Heart left ventricle (tissue), 13 donors: Measurements from ENCODE around the gene C1orf146.

ENCODE experiments used
- CTCF ChIP-seq, 12 donors: fragments of 200-600 bp; sonication (generic) in 4 of 12; IDR thresholded peaks; one replicate each; pipeline versions ENCODE4 v1.5.0 to v1.8.0; 2018 to 2022; ENCODE audit warnings: antibody characterized with exemption in 12 of 12, mild to moderate bottlenecking in 5 of 12
- POLR2A ChIP-seq, 2 donors: fragments of 450-650 bp; IDR thresholded peaks; one replicate each; pipeline ENCODE4 v1.6.1; 2017; ENCODE audit warnings: antibody characterized with exemption in 2 of 2, mild to moderate bottlenecking in 2 of 2, moderate library complexity in 2 of 2
- donor health status: ischemic (EF 13 %, LVEDD 7.1; RV severe dilation, severe dysfunction).
- donor health status: DM: no; HTN: yes; CAD: no.
- donor health status: DM: no; HTN: no; CAD: no.
- donor health status: ischemic (EF 25% LVEDD 6.9; RV normal size, moderate dysfunction).
- donor health status: ischemic (EF 25% LVEDD 5.7; RV mildly dilated, moderate dysfunction).
- donor health status: ischemic (EF 35%, LVEDD 5.7; RV mildly dilated, moderate dysfunction).
- donor health status: nonischemic (EF 11% LVEDD 7.7; RV severe dilation, severe dysfunction).
- donor health status: DM: yes; HTN: yes; CAD: no.
- donor health status: PGD.
- donor health status: ischemic (EF 29% LVEDD 5.4; RV normal size, mild dysfunction).
- donor health status: nonischemic (EF 23%, LVEDD 6.1; RV moderate dilation, normal function).

GRCh38 chr1:92184632-92185031, 33.1 kb upstream of the C1orf146 start:
- TF ChIP-seq CTCF (IDR thresholded peaks at IDR 0.05) (no peak), POLR2A (IDR thresholded peaks at IDR 0.05) (no peak)
